DMS53 (cell line): ENCODE data around the gene TFDP2.
A peak's percentile ranks its signal among the peaks of the same experiment; 100 is the strongest.
"Not testable (repeated sequence)": the region's sequence is repeated elsewhere in the genome, so short reads cannot be mapped to it uniquely, and the experiment has no call there.

ENCODE experiments used
- DNase-seq: peaks from one replicate; lab custom pipeline; 2025; lab: John Stamatoyannopoulos, UW

Gene TFDP2, protein sequence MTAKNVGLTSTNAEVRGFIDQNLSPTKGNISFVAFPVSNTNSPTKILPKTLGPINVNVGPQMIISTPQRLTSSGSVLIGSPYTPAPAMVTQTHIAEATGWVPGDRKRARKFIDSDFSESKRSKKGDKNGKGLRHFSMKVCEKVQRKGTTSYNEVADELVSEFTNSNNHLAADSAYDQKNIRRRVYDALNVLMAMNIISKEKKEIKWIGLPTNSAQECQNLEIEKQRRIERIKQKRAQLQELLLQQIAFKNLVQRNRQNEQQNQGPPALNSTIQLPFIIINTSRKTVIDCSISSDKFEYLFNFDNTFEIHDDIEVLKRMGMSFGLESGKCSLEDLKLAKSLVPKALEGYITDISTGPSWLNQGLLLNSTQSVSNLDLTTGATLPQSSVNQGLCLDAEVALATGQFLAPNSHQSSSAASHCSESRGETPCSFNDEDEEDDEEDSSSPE

DNA sequence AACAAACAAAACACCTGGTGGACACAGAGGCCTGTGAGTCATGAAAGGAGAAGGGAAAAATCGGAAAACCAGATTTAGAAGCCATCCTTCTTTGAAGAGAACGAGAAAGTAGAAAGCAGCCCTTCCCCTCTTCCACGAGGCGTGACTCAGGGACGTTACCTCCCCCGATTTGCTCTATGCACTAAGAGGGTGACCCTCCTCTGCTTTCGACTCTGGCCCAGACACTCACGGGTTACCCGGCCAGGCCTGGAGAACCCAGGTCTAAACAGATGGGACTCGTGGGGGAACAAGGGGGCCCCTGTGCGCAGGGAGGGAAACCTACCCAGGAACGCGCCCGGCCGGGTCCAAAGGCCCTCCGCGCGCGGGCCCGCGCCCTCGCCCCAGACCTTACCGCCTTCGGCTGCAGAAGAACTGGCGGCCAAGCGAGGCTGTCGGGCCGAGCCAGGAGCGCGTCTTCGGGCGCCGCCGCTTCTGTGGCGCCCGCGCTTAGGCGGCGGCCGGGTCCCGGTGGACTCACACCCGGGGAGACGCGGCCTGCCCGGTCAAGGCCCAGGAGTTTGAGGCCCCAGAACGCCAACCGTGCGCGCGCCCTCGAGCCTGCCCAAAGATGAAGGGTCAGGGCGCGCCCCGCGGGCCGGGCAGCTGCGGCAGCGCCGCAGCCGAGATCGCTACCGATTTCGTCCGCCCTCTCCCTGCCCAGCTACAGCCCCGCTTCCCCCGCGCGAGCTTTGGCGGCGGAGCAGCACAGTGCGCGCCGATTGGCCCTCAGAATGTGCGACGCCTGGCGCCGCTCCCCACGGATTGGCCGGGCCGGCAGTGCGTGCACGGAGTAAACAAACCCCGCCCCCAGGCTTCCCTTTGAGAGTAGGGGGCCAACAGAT is at the start of gene TFDP2:
Gene TFDP2 (minus strand): TSS at position 753 of the 881 bp plus-strand sequence. CDS start 47,795 bp downstream, outside the sequence.
- DNase-seq: peak; percentile 93

DNA sequence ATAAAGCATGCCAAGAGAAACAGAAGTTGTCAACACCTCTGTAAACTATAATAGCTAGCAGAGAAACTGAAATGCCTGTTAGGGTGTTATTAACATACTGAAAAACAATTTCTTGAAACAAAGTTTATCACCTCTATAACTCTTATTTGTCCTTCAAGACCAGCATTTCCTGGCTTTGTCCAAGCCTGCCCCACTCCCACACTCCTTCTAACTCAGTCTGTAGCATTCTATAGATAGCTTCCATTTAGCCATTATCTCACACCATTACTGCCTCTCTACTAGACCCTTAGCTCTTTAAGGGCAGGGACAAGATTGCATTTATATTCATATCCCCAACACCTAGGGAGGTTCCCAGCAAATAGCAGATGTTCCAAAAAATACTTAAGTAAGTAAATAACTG is 39.5 kb upstream of the TFDP2 start:
- DNase-seq: no peak

- DNase-seq: peak; percentile 33
Observed at GRCh38 chr3:142180761-142181362, 31.5 kb upstream of the TFDP2 start.

DNA sequence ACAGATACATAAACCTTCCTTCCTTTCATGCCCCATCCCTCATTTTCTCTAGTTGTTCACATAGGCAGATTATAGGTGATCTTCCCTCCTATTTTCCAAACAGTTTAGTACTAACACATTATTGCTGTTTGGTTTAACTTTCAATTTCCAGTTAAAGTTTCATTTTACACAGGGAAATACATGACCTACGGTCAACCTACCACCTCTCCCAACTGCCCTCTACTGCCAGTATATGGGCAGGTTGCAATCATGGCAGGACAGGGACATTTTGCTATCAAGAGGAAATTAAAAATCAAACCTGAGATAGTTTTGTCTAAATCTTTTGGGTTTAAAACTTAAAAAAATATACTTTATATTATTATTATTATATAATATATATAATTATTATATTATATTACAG is 26.1 kb upstream of the TFDP2 start:
- no peak for DNase-seq

GRCh38 chr3:142174559-142174958 is 25.2 kb upstream of the TFDP2 start:
- DNase-seq: no peak

GRCh38 chr3:142168514-142168913 is 19.2 kb upstream of the TFDP2 start:
- DNase-seq: no peak

- no peak for DNase-seq
Observed at GRCh38 chr3:142165194-142165593, 15.8 kb upstream of the TFDP2 start.

GRCh38 chr3:142159083-142159740 is 9.9 kb upstream of the TFDP2 start:
- DNase-seq: no peak

- DNase-seq: no peak
Observed at GRCh38 chr3:142154186-142154585, 4.8 kb upstream of the TFDP2 start.

DNA sequence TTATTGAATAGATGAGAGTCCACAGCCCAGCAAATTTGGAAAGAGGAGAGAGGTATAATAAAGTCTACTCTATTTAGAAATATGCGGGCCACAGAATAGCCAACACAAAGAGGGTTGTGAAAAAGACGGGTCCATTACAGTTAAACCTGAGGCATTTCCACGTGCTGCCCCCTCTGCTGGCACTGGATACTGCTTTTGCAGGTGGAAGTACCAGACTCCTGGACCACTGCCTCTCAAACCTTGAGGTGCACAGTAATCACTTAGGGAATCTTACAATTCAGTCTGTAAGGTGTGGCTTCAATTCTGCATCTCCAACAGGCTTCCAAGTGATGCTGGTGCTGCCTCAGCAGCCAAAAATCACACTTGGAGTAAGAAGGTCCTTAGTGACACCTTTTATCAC is 3.0 kb upstream of the TFDP2 start:
- DNase-seq: peak; percentile 15

GRCh38 chr3:142151828-142152227 is 2.5 kb upstream of the TFDP2 start:
- DNase-seq: no peak

GRCh38 chr3:142151240-142151639 is 1.9 kb upstream of the TFDP2 start:
- DNase-seq: no peak

DNA sequence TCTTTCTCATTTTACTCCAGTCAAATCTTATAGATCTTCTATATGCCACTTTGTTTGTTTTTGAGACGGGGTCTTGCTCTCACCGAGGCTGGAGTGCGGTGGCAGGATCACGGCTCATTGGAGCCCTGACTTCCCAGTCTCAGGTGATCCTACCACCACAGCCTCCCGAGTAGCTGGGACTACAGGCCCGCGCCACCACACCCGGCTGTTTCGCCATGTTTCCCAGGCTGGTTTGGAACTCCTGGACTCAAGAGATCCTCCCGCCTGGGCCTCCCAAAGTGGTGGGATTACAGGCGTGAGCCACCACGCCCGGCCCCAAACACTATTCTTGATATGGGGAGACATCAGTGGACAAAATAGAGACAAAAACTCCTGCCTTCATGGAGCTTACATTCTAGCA is 927 bp upstream of the TFDP2 start:
- no peak for DNase-seq

DNA sequence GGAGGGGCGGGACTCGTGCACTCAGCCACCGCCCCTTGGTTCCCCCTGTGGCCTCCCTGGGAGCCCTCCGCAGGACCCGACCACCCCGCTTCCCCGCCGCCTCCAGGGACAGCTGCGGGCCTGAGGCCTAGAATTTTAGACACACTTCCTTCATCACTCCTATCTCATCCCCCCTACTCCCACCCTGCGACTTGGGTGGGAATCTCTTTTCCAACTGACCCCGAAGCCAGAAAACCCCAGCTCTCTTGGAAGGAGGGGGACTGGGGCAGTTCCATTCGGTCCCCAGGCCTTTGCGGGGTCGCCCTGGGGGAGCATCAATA is 289 bp upstream of the TFDP2 start:
- DNase-seq: no peak

DNA sequence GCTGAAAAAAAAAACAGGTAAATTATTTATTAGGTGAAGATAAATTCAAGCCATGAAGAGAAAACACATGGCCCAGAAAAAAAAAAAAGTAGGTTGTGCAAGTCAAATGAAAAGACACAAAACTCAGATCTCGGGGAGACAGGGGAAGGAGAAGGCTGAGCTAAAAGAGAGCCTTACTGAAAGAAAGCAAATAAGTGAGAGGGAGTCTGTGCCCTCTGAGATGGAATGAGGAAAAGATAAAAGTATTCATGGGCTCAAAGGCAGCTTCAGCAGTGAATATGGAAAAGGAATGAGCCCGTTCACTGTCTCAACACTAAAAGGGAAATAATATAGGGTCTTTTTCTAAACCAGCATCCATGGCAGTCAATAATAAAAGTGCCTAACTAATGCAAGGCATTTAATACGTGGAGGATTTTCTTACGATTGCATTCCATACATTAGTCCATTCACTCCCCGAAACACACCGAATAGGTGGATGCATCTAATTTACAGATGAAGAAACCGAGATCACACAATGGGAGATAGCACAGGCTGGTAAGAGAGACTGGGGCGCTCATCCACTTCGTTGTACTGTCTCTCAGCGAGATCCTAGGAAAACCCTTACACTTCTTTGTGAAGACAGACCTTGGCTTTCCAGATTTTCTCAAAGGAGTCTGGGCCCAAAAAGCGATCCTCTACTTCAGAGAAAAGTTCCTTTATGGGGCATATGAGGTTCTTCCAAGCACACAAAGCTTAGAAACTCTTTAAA is 1.1 kb downstream of the TFDP2 start:
- peak; percentile 26 for DNase-seq

GRCh38 chr3:142144587-142144986 is 4.8 kb downstream of the TFDP2 start:
- not testable (repeated sequence) for DNase-seq

DNA sequence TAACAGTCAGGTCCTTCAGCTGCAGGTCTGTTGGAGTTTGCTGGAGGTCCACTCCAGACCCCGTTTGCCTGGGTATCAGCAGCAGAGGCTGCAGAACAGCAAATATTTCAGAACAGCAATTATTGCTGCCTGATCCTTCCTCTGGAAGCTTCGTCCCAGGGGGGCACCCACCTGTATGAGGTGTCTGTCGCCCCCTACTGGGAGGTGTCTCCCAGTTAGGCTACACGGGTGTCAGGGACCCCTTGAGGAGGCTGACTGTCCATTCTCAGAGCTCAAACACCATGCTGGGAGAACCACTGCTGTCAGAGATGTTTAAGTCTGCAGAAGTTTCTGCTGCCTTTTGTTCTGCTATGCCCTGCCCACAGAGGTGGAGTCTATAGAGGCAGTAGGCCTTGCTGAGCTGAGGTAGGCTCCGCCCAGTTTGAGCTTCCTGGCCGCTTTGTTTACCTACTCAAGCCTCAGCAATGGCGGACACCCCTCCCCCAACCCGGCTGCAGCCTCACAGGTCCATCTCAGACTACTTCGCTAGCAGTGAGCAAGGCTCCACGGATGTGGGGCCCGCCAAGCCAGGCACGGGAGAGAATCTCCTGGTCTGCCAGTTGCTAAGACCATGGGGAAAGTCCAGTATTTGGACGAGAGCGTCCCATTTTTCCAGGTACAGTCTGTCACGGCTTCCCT is 8.6 kb downstream of the TFDP2 start:
- not testable (repeated sequence) for DNase-seq

GRCh38 chr3:142137089-142137488 is 12.3 kb downstream of the TFDP2 start:
- DNase-seq: not testable (repeated sequence)

- no peak for DNase-seq
Observed at GRCh38 chr3:142134799-142135325, 14.5 kb downstream of the TFDP2 start.

- DNase-seq: no peak
Observed at GRCh38 chr3:142129516-142130171, 19.7 kb downstream of the TFDP2 start.
